ENCODE measurements around the gene KCTD19. TPM values are rescaled to one million over a fixed set of nuclear protein-coding genes. Genes with fewer than 3 reads are reported as not detected.
"Not testable (repeated sequence)": the region's sequence is repeated elsewhere in the genome, so short reads cannot be mapped to it uniquely, and the experiment has no call there.

Gene KCTD19
- total and polyA plus RNA-seq, 4 donors = 0.07 to 5.1 (median 0.32) TPM

GRCh38 chr16:67364600-67365235 is 38.2 kb upstream of the KCTD19 start:
- H3K4me3 ChIP-seq = no peak overlapping the region
- H3K27ac ChIP-seq (ENCODE audit: low read depth in 1 of 2, low read length in 1 of 2) = peak overlapping the region in 1 of 2 donors; percentile 21
- no peaks in the 10 kb centered on the region for H3K9me3 ChIP-seq (ENCODE audit: control insufficient read depth in 4 of 4, insufficient read depth in 3 of 4, low read length in 3 of 4)
- H3K36me3 ChIP-seq (ENCODE audit: control insufficient read depth in 4 of 4, insufficient read depth in 4 of 4, low read length in 4 of 4) = no peaks in the 10 kb centered on the region
- ATAC-seq (ENCODE audit: insufficient read depth, low FRiP score) (peak; percentile 63), DNase-seq (peak in 2 of 3 donors; percentile 35 to 51)
- H3K27me3 ChIP-seq (ENCODE audit: control insufficient read depth in 3 of 3, insufficient read depth in 3 of 3, low read length in 2 of 3) = no peaks in the 10 kb centered on the region
- H3K9ac ChIP-seq (ENCODE audit: insufficient read depth in 1 of 2, low read length in 2 of 2) = peak overlapping the region in 1 of 2 donors; percentile 49
- TF ChIP-seq CTCF (IDR thresholded peaks at IDR 0.05; ENCODE audit: control extremely low read depth, extremely low read depth) = no peak
- H3K4me1 ChIP-seq (ENCODE audit: control insufficient read depth in 5 of 5, insufficient read depth in 5 of 5, low read length in 5 of 5) = no peaks in the 10 kb centered on the region

- WGBS, 2 donors = 76 to 91% methylated on average over 3 of the region's 3 CpGs
- ATAC-seq (ENCODE audit: insufficient read depth, low FRiP score) = no peak
Measured at GRCh38 chr16:67361038-67361437, 34.5 kb upstream of the KCTD19 start.

GRCh38 chr16:67359540-67360269 is 33.2 kb upstream of the KCTD19 start:
- H3K27ac ChIP-seq (ENCODE audit: low read depth in 1 of 2, low read length in 1 of 2); ATAC-seq (ENCODE audit: insufficient read depth, low FRiP score); H3K4me1 ChIP-seq (ENCODE audit: control insufficient read depth in 5 of 5, insufficient read depth in 5 of 5, low read length in 5 of 5); H3K9me3 ChIP-seq (ENCODE audit: control insufficient read depth in 4 of 4, insufficient read depth in 3 of 4, low read length in 3 of 4); H3K4me3 ChIP-seq; DNase-seq; H3K36me3 ChIP-seq (ENCODE audit: control insufficient read depth in 4 of 4, insufficient read depth in 4 of 4, low read length in 4 of 4); H3K27me3 ChIP-seq (ENCODE audit: control insufficient read depth in 3 of 3, insufficient read depth in 3 of 3, low read length in 2 of 3); H3K9ac ChIP-seq (ENCODE audit: insufficient read depth in 1 of 2, low read length in 2 of 2): not testable (repeated sequence)
- WGBS, 2 donors = 71 to 93% methylated on average over 8 of the region's 8 CpGs

More at GRCh38 chr16:67361038-67361437, 34.5 kb upstream of the KCTD19 start:
- Histone ChIP-seq H3K27me3 (ENCODE audit: control insufficient read depth in 3 of 3, insufficient read depth in 3 of 3, low read length in 2 of 3) (no peaks in the 10 kb centered on the region), H3K9me3 (ENCODE audit: control insufficient read depth in 4 of 4, insufficient read depth in 3 of 4, low read length in 3 of 4) (no peaks in the 10 kb centered on the region), H3K36me3 (ENCODE audit: control insufficient read depth in 4 of 4, insufficient read depth in 4 of 4, low read length in 4 of 4) (no peaks in the 10 kb centered on the region), H3K9ac (ENCODE audit: insufficient read depth in 1 of 2, low read length in 2 of 2) (no peak overlapping the region), H3K4me3 (no peak overlapping the region), H3K27ac (ENCODE audit: low read depth in 1 of 2, low read length in 1 of 2) (peak overlapping the region in 1 of 2 donors; percentile 3), H3K4me1 (ENCODE audit: control insufficient read depth in 5 of 5, insufficient read depth in 5 of 5, low read length in 5 of 5) (no peaks in the 10 kb centered on the region)
- no peak for TF ChIP-seq CTCF (IDR thresholded peaks at IDR 0.05; ENCODE audit: control extremely low read depth, extremely low read depth)
- DNase-seq = no peak

- no peaks in the 10 kb centered on the region for H3K27me3 ChIP-seq (ENCODE audit: control insufficient read depth in 3 of 3, insufficient read depth in 3 of 3, low read length in 2 of 3)
- WGBS, 2 donors = 70 to 73% methylated on average over 4 of the region's 4 CpGs
- no peak overlapping the region for H3K27ac ChIP-seq (ENCODE audit: low read depth in 1 of 2, low read length in 1 of 2)
- H3K9ac ChIP-seq (ENCODE audit: insufficient read depth in 1 of 2, low read length in 2 of 2) = no peak overlapping the region
- TF ChIP-seq CTCF (IDR thresholded peaks at IDR 0.05; ENCODE audit: control extremely low read depth, extremely low read depth) = no peak
- H3K4me1 ChIP-seq (ENCODE audit: control insufficient read depth in 5 of 5, insufficient read depth in 5 of 5, low read length in 5 of 5) = no peaks in the 10 kb centered on the region
- no peaks in the 10 kb centered on the region for H3K36me3 ChIP-seq (ENCODE audit: control insufficient read depth in 4 of 4, insufficient read depth in 4 of 4, low read length in 4 of 4)
- DNase-seq = no peak
- no peak for ATAC-seq (ENCODE audit: insufficient read depth, low FRiP score)
- H3K9me3 ChIP-seq (ENCODE audit: control insufficient read depth in 4 of 4, insufficient read depth in 3 of 4, low read length in 3 of 4) = no peaks in the 10 kb centered on the region
- H3K4me3 ChIP-seq = no peak overlapping the region
Measured at GRCh38 chr16:67357561-67357960, 31.0 kb upstream of the KCTD19 start.
